GM21737 (cell line): Measurements from ENCODE around the gene SOX30.

Source experiments
- ATAC-seq: cut with Tn5 transposase; IDR thresholded peaks from one replicate; pipeline ENCODE4 v1.9.1; 2021; ENCODE audit warnings: mild to moderate bottlenecking, moderate library complexity; ENCODE audit not compliant: unreplicated experiment

The SOX30 gene

GRCh38 chr5:157665467-157666070, 13.3 kb upstream of the SOX30 start:
- no peak for ATAC-seq

GRCh38 chr5:157659868-157660660, 7.8 kb upstream of the SOX30 start:
- no peak for ATAC-seq

- ATAC-seq = no peak
These were observed 6.7 kb upstream of the SOX30 start for GRCh38 chr5:157658893-157659292.

- ATAC-seq = no peak
These were observed 5.3 kb upstream of the SOX30 start for GRCh38 chr5:157657516-157657915.

- ATAC-seq = peak; percentile 76
These were observed 438 bp downstream of the SOX30 start for GRCh38 chr5:157651623-157652376.

GRCh38 chr5:157650991-157651611, 1.1 kb downstream of the SOX30 start:
- no peak for ATAC-seq

- ATAC-seq = no peak
These were observed 3.1 kb downstream of the SOX30 start for GRCh38 chr5:157649101-157649500.

GRCh38 chr5:157648275-157648990, 3.8 kb downstream of the SOX30 start:
- ATAC-seq = no peak

GRCh38 chr5:157640406-157641066, 11.7 kb downstream of the SOX30 start:
- ATAC-seq = no peak

- no peak for ATAC-seq
These were observed 21.9 kb downstream of the SOX30 start for GRCh38 chr5:157630341-157630740.

GRCh38 chr5:157626831-157627230, 25.4 kb downstream of the SOX30 start:
- no peak for ATAC-seq

GRCh38 chr5:157624144-157624543, 28.1 kb downstream of the SOX30 start:
- no peak for ATAC-seq

- ATAC-seq = no peak
These were observed 31.5 kb downstream of the SOX30 start for GRCh38 chr5:157620776-157621175.

GRCh38 chr5:157618191-157618765, 34.0 kb downstream of the SOX30 start:
- no peak for ATAC-seq

GRCh38 chr5:157616785-157617184, 35.5 kb downstream of the SOX30 start:
- no peak for ATAC-seq

- no peak for ATAC-seq
These were observed 38.6 kb downstream of the SOX30 start for GRCh38 chr5:157613385-157614245.

GRCh38 chr5:157612581-157612980, 39.7 kb downstream of the SOX30 start:
- no peak for ATAC-seq

GRCh38 chr5:157611571-157612476, 40.4 kb downstream of the SOX30 start:
- ATAC-seq = peak; percentile 47
